Frontal cortex (tissue), 4 donors: ENCODE results near the gene CASP8. TPM values are rescaled to one million over a fixed set of nuclear protein-coding genes. Genes with fewer than 3 reads are reported as not detected.
"Not testable (repeated sequence)": the region's sequence is repeated elsewhere in the genome, so short reads cannot be mapped to it uniquely, and the experiment has no call there.

ENCODE experiments used
- DNase-seq, 2 donors: peaks; one replicate each; pipeline ENCODE4 v3.0.0; 2012; ENCODE audit warnings: low spot score in 2 of 2
- FAIRE-seq: peaks from 2 replicates; lab custom pipeline; 2012; peaks lifted over from hg19 to GRCh38; lab: Jason Lieb, UNC
- total RNA-seq: library from RNA; depleted of rRNA; stranded (reverse); fragments of >200 nt; gene quantifications from one replicate; pipeline ENCODE4 v1.2.3, GENCODE V29; 2014
- donor health status: control.
- donor health status: control.
- donor health status: control.

CASP8 gene
- total RNA-seq, 1 donor from 2014 or later = 1.6 TPM

DNA sequence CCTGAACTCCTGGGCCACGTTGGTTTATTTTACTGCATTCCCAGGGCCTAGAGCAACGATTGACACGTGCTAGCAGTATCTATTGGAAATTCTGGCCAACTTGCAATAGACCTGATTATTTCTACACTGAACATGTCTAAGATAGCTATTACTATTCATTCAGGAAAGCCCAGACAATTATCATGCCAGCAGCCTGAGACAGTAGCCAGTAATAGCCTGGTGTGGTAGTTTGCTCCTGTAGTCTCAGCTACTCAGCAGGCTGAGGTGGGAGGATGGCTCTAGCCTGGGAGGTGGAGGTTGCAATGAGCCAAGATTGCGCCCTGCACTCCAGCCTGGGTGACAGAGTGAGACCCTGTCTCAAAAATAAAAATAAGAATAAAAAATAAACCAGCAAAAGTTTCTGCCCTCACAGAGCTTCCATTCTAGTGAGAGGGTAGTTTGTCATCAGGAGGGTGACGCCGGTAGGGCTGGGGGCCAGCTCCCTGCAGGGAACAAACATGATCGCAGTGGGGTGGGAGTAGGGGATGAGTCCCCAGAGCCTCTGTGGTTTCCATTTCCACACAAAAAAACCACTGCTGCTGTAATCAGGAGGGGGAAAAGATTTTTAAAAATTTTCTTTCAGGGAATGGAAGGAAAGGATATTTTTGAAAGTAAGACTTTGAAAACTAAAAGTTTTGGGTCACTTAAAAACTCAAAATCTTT lies 4.3 kb downstream of the CASP8 start:
- DNase-seq (no peak), FAIRE-seq (no peak)

GRCh38 chr2:201266629-201267028 lies 6.3 kb downstream of the CASP8 start:
- FAIRE-seq (no peak), DNase-seq (no peak)

DNA sequence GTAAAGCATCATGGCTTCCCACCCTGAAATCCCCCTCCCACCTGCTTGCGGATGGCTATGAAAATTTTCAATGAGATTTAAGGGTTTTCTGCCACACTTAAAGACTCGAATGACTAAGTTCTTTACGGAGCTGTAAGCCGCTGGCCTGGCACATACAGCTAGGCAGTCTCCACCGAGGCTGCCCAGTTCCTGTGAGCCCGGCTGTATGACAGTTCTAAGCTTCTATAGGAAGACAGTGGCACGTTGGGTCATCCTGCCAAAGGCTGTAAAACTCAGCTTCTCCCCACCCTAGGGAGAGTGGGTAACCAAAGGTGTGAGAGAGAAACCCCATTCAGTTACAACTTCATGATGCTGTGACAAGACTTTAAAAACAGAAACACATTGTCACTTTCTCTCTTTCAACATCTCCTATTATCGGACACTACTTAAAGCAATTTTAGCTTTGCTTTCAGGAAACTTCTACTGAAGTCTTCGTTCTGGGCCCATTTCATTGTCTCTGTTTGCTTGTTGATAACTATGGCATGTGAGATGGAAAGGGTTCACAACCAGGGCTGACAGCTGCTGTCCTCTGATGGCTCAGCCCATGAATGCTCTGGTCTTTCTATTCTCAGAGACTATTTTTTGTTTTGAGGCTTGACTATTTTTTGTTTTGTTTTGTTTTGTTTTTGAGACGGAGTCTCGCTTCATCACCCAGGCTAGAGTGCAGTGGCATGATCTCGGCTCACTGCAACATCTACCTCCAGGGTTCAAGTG lies 7.1 kb downstream of the CASP8 start:
- no peak for FAIRE-seq

DNA sequence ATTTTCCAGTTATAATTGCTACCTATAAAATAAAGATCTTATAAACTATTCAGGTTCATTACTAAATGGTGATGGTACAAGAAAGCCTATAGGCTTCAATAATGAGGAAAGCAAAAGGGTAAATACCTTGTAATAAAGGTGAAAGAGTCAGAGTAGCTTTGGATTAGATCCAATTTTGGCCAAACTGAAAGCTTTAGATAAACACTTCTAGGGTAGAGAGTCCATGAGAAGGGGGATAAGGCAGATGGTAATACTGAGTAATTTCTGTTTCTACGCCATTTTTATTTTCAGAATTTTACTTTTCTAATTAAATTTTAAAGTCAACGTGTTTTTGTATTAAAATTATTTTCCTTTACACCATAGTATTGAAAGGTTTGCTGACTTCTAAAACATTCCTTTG lies 9.4 kb downstream of the CASP8 start:
- DNase-seq (no peak), FAIRE-seq (no peak)

More for the DNA sequence above, 7.1 kb downstream of the CASP8 start:
- DNase-seq = no peak

DNA sequence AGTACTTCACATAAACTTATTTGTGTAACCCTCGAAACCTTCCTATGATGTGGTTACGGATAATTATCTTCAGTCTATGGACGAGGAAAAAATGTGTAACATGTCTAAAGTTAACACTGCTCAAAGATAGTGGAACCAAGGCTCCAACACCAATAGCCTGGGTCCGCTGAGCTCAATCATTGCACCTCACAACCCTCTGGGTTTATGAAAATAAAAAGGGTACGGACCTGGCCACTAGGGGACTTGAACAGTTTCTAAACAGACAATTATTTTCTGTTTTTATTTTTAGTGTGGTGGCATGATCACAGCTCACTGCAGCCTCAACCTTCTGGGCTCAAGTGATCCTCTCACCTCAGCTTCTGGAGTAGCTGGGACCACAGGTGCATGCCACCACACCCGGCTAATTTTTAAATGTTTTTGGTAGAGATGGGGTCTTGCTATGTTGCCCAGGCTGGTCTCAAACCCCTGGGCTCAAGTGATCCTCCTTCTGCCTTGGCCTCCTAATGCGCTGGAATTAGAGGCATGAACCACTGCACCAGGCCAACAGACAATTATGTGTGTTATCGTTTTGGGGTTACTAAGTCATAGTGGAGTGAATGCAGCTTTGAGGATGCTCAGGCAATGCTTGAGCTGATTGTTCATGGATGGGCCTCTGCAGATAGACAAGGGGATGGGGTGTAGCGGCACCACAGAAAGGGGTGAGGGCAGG lies 10.1 kb downstream of the CASP8 start:
- FAIRE-seq (no peak), DNase-seq (no peak)

- DNase-seq (no peak), FAIRE-seq (no peak)
These were observed 11.6 kb downstream of the CASP8 start for GRCh38 chr2:201271917-201272316.

GRCh38 chr2:201273330-201273983 lies 13.1 kb downstream of the CASP8 start:
- FAIRE-seq (no peak), DNase-seq (no peak)

DNA sequence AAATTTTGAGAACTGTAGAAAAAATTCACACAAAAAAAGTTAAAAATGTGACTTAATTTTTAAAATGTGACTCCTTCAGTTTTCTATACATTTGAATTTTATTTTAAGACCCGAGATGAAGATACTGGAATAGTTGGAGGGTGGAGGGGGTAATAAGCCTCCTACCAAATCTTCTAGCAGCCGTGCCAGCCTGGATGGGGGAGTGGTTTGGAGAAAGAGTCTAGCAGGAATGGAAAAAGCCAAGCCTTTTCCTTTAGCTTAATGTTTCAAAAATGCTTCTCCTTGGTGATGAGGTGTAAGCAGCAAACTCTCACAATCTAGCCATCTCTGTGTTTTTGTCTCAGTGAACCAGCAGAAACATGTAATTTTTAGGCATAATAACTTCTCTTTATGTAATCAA lies 14.7 kb downstream of the CASP8 start:
- no peak for DNase-seq
- FAIRE-seq = no peak

DNA sequence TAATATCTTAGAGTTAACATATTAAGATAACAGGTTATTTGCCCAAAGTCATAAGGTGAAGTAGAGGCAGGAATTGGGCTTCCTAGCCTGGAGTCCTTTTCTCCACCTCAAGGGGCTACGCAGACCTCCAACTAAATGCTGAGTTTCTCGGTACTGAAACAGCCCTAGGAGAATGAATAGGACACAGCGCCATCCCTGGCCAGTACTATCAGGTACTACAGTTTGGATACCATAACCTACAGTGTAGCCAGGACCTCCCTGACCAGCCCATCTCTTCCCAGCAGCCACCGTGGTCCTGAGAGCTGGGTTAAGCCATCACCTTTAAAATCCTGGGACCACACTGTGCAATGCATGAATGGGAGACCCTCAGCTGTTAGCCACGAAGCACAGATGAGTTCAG lies 15.7 kb downstream of the CASP8 start:
- no peak for DNase-seq

DNA sequence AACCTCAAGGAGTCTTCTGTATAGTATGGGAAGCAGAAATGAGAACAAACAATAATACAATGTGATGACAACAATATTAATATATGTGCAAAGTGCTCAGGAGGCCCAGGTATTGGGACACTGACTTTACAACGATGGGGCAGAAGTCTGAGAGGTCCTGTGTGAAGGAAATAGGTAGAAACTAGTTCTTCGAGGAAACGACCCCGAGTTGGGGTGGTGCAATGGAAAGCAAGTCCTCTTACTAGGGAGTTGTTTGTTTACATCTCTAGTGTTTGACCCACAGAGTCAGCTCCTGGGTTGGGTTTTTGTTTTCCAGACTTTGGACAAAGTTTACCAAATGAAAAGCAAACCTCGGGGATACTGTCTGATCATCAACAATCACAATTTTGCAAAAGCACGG lies 16.2 kb downstream of the CASP8 start:
- DNase-seq = no peak
- no peak for FAIRE-seq

More for the DNA sequence above, 15.7 kb downstream of the CASP8 start:
- no peak for FAIRE-seq

GRCh38 chr2:201279079-201279478 lies 18.7 kb downstream of the CASP8 start:
- DNase-seq (no peak), FAIRE-seq (no peak)

DNA sequence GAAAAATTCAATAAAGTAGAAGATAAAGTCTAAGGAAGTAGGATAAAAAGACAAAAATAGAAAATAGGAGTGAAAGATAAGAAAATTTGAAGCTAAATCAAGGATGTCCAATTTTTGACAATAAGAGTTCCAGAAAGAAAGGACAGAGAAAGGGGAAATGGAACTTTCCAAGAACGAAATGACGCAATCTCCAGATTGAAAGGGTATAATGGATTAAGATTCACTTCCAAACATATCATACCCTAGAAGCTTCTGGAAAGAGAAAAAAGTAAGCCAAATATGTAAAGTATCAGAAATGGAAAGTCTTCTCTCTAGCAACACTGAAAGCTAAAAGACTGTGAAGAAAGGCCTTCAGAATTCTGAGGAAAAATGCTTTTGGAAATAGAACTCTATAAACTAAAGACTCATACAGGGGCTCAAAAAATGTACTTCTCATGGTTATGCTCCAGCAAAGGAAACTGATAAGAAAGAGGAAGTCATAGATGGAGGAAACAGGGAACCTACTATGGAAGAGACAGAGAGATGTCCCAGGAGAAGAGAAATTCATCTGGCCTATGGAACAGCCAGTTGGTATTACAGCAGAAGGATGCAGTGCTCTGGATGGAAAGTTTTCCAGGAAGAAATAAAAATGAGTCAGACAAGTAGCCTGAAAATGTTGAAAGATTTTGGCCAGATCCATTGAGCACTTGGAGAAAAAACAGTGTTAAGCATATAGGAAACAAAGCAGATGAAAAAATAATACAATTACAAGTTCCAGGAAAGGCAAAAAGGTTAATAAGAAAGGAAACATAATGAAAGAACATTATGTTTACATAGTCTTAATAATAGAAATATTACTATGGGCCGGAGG lies 20.1 kb downstream of the CASP8 start:
- FAIRE-seq = no peak

DNA sequence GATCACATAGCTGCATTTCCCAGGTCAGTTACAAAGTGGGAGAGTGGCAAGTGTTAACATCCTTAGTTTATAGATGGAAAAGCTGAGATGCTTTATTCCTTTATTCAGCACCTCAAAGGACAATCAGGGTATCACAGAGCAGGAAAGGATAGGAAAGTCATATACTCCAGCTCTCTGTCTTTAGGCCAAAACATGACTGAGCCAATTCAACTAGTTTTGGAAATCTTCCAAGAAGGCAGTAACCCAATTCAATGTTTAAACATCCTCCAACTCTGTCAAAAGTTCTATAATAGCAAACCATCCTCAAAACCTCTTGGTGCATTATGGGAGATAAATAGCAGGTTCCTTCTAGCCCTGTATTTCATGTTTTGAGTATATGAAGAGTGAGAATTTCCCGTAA lies 25.2 kb downstream of the CASP8 start:
- no peak for FAIRE-seq
- DNase-seq = no peak

More for the DNA sequence above, 20.1 kb downstream of the CASP8 start:
- no peak for DNase-seq

DNA sequence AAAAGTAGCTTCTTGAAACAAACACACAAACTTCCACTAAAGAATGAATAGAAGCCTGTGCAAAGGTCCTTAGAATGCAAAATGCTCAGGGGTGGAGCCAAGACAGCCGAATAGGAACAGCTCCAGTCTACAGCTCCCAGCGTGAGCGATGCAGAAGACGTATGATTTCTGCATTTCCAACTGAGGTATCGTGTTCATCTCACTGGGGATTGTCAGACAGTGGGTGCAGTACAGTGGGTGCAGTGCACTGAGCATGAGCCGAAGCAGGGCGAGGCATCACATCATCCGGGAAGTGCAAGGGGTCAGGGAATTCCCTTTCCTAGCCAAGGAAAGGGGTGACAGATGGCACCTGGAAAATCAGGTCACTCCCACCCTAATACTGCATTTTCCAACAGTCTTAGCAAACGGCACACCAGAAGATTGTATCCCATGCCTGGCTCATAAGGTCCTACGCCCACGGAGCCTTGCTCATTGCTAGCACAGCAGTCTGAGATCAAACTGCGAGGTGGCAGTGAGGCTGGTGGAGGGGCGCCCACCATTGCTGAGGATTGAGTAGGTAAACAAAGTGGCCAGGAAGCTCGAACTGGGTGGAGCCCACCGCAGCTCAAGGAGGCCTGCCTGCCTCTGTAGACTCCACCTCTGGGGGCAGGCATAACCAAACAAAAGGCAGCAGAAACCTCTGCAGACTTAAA lies 30.3 kb downstream of the CASP8 start:
- DNase-seq, FAIRE-seq: not testable (repeated sequence)

DNA sequence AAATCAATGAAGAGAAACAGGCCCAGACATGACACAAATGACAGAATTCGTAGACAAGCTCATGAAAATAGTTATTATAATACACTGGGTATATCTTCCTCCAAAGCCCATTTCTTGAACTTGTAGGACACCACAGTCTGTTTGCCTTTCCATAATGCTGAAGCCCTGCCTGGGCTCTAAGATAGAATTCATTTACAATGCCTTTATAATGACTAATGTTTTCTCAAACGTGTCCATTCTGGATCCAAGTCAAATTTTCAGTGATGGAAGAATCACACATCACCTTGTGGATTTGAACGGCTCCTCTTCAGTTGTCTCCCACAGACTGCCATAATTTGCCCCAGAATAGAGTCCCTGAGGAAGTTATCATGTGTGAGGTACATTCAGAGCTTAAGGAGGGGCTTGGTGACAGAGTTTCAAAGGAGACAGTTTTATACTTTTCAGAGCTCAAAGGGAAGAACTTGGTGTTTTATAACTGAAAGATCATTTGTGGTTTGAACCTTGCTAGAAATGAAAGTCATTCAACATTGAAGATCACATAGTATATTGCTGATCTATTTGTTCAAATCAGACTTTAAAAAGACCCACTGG lies 38.2 kb downstream of the CASP8 start:
- FAIRE-seq (no peak), DNase-seq (no peak)

- DNase-seq, FAIRE-seq: not testable (repeated sequence)
These were observed 39.6 kb downstream of the CASP8 start for GRCh38 chr2:201299929-201300328.

DNA sequence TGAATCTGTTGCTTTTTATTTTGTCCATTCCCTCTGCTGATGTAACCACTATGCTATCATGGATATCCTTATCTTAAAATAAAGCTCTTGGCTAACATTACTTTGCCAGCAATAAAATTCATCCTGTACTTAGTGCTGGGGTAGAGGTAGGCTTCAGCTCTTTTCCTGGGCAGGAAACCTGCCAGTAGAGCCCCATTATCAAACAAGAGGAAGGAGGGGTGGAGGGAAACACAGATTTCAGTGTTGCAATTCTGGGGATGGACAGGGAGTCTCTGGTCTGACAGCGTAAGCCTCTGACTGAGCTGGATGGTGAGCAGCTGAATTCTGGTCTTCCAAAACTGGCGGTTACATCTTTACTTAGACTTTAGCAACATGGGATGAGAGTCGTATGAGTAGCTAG lies 47.5 kb downstream of the CASP8 start:
- no peak for FAIRE-seq
- no peak for DNase-seq

GRCh38 chr2:201308914-201309313 lies 48.6 kb downstream of the CASP8 start:
- FAIRE-seq (no peak), DNase-seq (no peak)
